Esophagus muscularis mucosa (tissue), 3 donors: Measurements from ENCODE around the gene SLC28A2.

Experiments
- CTCF ChIP-seq, 3 experiments: fragments of 200-600 bp in 2 of 3; fragments of 450-650 bp in 1 of 3; sonication (generic) in 2 of 3; IDR thresholded peaks; one replicate each; pipeline ENCODE4 v1.5.1; 2017 to 2019; ENCODE audit warnings: antibody characterized with exemption in 3 of 3, mild to moderate bottlenecking in 2 of 3, moderate library complexity in 1 of 3
- POLR2A ChIP-seq: fragments of 450-650 bp; IDR thresholded peaks from one replicate; pipeline ENCODE4 v1.6.1; 2017; ENCODE audit warnings: antibody characterized with exemption, moderate library complexity, mild to moderate bottlenecking, low read depth

- TF ChIP-seq CTCF (IDR thresholded peaks at IDR 0.05) (no peak), POLR2A (no peak)
Measured at GRCh38 chr15:45221967-45222366, 30.1 kb upstream of the SLC28A2 start.
